CD1c-positive myeloid dendritic cell (primary cell): ENCODE data around the gene KRTAP1-3.
"Not testable (repeated sequence)": the region's sequence is repeated elsewhere in the genome, so short reads cannot be mapped to it uniquely, and the experiment has no call there.

Experiments
- DNase-seq: peaks from one replicate; pipeline ENCODE4 v3.0.0-alpha.2; 2016; ENCODE audit errors: extremely low spot score

KRTAP1-3 gene

GRCh38 chr17:41034346-41034935 is at the start of gene KRTAP1-3:
Gene KRTAP1-3, minus strand, starts transcription at chr17:41034874. Its CDS starts 53 bp downstream, at chr17:41034821.
- DNase-seq, result not testable (repeated sequence)

- DNase-seq, result not testable (repeated sequence)
These were observed 49.6 kb upstream of the KRTAP1-3 start, which contains the start of gene KRTAP4-7 for GRCh38 chr17:41084100-41084856. Gene KRTAP4-7, plus strand, starts transcription at chr17:41084150. Its CDS starts 57 bp downstream, at chr17:41084207.

- not testable (repeated sequence) for DNase-seq
These were observed 48.8 kb upstream of the KRTAP1-3 start for GRCh38 chr17:41083427-41083826.

- no peak for DNase-seq
These were observed 48.0 kb upstream of the KRTAP1-3 start for GRCh38 chr17:41082626-41083025.

- no peak for DNase-seq
These were observed 42.1 kb upstream of the KRTAP1-3 start for GRCh38 chr17:41076788-41077187.

GRCh38 chr17:41073676-41074075 is 39.0 kb upstream of the KRTAP1-3 start:
- no peak for DNase-seq

GRCh38 chr17:41071606-41072360 is 37.1 kb upstream of the KRTAP1-3 start:
- DNase-seq, result no peak

GRCh38 chr17:41069031-41069430 is 34.4 kb upstream of the KRTAP1-3 start:
- DNase-seq, result no peak

- DNase-seq, result no peak
These were observed 32.6 kb upstream of the KRTAP1-3 start for GRCh38 chr17:41067281-41067680.

GRCh38 chr17:41065829-41066624 is 31.4 kb upstream of the KRTAP1-3 start, which contains the start of gene KRTAP2-4:
Gene KRTAP2-4, minus strand, starts transcription at chr17:41065879. Its CDS starts 34 bp downstream, at chr17:41065845.
- DNase-seq, result no peak

GRCh38 chr17:41065016-41065689 is 30.5 kb upstream of the KRTAP1-3 start:
- DNase-seq, result not testable (repeated sequence)

GRCh38 chr17:41064301-41064700 is 29.6 kb upstream of the KRTAP1-3 start:
- DNase-seq, result no peak

GRCh38 chr17:41063449-41063848 is 28.8 kb upstream of the KRTAP1-3 start:
- no peak for DNase-seq

GRCh38 chr17:41061964-41062363 is 27.3 kb upstream of the KRTAP1-3 start:
- DNase-seq, result no peak

- no peak for DNase-seq
These were observed 25.5 kb upstream of the KRTAP1-3 start, which contains the start of gene KRTAP2-3 for GRCh38 chr17:41060052-41060604. Gene KRTAP2-3, minus strand, starts transcription at chr17:41060114. Its CDS starts 64 bp downstream, at chr17:41060050.

- DNase-seq, result not testable (repeated sequence)
These were observed 24.8 kb upstream of the KRTAP1-3 start for GRCh38 chr17:41059276-41060051.

- no peak for DNase-seq
These were observed 24.1 kb upstream of the KRTAP1-3 start for GRCh38 chr17:41058741-41059140.

- DNase-seq, result no peak
These were observed 22.9 kb upstream of the KRTAP1-3 start for GRCh38 chr17:41057547-41057946.

GRCh38 chr17:41055130-41055529 is 20.5 kb upstream of the KRTAP1-3 start, which contains the start of gene KRTAP2-2:
Gene KRTAP2-2, minus strand, starts transcription at chr17:41055230. Its CDS starts 19 bp downstream, at chr17:41055211.
- DNase-seq, result not testable (repeated sequence)
